Measurements from ENCODE around the gene ATG12. TPM values are rescaled to one million over a fixed set of nuclear protein-coding genes. Genes with fewer than 3 reads are reported as not detected.
A peak's percentile ranks its signal among the peaks of the same experiment; 100 is the strongest.

ATG12 gene
- total and polyA plus RNA-seq, 2 of the 13 experiments (the other 11 are each of a cell fraction or from before 2014, with no cell fraction given), result 46.4 to 58.1 TPM

DNA sequence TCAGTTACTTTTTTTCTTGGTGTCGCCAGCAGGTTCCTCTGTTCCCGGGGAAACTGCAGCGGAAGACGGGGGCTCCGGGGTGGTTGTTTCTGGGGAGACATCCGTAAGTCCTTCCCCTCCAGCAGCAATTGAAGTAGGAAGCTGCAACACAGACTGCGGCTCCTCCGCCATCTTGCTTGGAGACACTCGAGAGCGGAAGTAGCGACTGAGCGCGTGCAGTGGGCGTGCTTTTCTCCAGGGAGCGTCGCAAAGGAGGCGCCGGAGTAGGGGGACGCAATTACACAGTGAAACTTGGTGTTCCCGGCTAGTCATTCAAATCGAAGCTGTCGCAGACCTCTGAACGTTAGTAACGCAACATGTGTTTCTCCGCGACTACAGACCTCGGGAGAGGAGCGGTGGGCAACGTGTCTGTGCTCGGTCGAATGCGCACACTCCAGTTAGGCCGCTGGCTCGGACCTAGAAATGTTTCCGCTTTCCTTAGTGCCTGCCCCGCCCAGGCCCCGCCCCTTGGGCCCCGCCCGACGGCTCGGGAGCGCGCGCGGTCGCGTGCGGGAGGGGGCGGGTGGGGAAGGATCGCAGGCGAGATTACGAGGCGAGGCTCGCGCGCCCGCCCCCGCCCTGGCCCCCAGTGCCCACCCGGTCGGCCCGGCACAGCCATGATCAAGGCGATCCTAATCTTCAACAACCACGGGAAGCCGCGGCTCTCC lies at the start of gene ATG12, which contains the start of gene AP3S1 (continued):
- TF ChIP-seq, protein P1, sequence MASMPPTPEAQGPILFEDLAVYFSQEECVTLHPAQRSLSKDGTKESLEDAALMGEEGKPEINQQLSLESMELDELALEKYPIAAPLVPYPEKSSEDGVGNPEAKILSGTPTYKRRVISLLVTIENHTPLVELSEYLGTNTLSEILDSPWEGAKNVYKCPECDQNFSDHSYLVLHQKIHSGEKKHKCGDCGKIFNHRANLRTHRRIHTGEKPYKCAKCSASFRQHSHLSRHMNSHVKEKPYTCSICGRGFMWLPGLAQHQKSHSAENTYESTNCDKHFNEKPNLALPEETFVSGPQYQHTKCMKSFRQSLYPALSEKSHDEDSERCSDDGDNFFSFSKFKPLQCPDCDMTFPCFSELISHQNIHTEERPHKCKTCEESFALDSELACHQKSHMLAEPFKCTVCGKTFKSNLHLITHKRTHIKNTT (CRISPR knock-in tag; IDR thresholded peaks at IDR 0.05), result no peak
- TF ChIP-seq, protein P2, sequence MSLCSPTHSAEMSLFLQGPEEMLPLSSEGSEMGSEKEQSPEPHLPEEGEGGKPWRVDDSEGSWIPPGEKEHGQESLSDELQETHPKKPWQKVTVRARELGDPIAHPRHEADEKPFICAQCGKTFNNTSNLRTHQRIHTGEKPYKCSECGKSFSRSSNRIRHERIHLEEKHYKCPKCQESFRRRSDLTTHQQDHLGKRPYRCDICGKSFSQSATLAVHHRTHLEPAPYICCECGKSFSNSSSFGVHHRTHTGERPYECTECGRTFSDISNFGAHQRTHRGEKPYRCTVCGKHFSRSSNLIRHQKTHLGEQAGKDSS (CRISPR knock-in tag; IDR thresholded peaks at IDR 0.05; ENCODE audit: borderline replicate concordance, low read depth), result no peak; the same call in 1 of the 2 replicates
- peak; percentile 86 for TF ChIP-seq ATF7-NPFF (CRISPR knock-in tag; IDR thresholded peaks at IDR 0.05; ENCODE audit: low read depth)
- TF ChIP-seq ZNF572 (CRISPR knock-in tag; IDR thresholded peaks at IDR 0.05), result no peak
- TF ChIP-seq KLF11 (CRISPR knock-in tag; IDR thresholded peaks at IDR 0.05), result peak; percentile 93
- no peak for TF ChIP-seq ZNF543 (CRISPR knock-in tag; IDR thresholded peaks at IDR 0.05)
- peak; percentile 91 for TF ChIP-seq SP4 (CRISPR knock-in tag; IDR thresholded peaks at IDR 0.05)
- no peak for TF ChIP-seq ZZZ3 (CRISPR knock-in tag; IDR thresholded peaks at IDR 0.05; ENCODE audit: borderline replicate concordance)
- peak; percentile 77; the same call in 1 of the 2 replicates for TF ChIP-seq NR2C2 (CRISPR knock-in tag; IDR thresholded peaks at IDR 0.05; ENCODE audit: borderline replicate concordance)
- no peak for TF ChIP-seq HNRNPUL1 (IDR thresholded peaks at IDR 0.05; ENCODE audit: low read depth, low read length)
- no peak for TF ChIP-seq ZFYVE20 (CRISPR knock-in tag; IDR thresholded peaks at IDR 0.05; ENCODE audit: borderline replicate concordance, low read depth)
- TF ChIP-seq ZNF841 (CRISPR knock-in tag; IDR thresholded peaks at IDR 0.05; ENCODE audit: borderline replicate concordance), result peak; percentile 90
- no peak for TF ChIP-seq HMGA1 (CRISPR knock-in tag; conservative IDR thresholded peaks at IDR 0.05)
- no peak for TF ChIP-seq ZNF562 (CRISPR knock-in tag; IDR thresholded peaks at IDR 0.05; ENCODE audit: borderline replicate concordance)
- TF ChIP-seq STAT6 (CRISPR knock-in tag; IDR thresholded peaks at IDR 0.05; ENCODE audit: borderline replicate concordance), result no peak; the same call in 1 of the 2 replicates
- TF ChIP-seq ZNF652 (CRISPR knock-in tag; IDR thresholded peaks at IDR 0.05; ENCODE audit: borderline replicate concordance, low read depth), result no peak
- TF ChIP-seq, protein P3, sequence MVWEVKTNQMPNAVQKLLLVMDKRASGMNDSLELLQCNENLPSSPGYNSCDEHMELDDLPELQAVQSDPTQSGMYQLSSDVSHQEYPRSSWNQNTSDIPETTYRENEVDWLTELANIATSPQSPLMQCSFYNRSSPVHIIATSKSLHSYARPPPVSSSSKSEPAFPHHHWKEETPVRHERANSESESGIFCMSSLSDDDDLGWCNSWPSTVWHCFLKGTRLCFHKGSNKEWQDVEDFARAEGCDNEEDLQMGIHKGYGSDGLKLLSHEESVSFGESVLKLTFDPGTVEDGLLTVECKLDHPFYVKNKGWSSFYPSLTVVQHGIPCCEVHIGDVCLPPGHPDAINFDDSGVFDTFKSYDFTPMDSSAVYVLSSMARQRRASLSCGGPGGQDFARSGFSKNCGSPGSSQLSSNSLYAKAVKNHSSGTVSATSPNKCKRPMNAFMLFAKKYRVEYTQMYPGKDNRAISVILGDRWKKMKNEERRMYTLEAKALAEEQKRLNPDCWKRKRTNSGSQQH (CRISPR knock-in tag; IDR thresholded peaks at IDR 0.05; ENCODE audit: low read depth), result no peak
- peak; percentile 59; the same call in 1 of the 2 replicates for TF ChIP-seq HOXA5 (CRISPR knock-in tag; IDR thresholded peaks at IDR 0.05)
- no peak; the same call in 1 of the 2 replicates for TF ChIP-seq AKAP8 (CRISPR knock-in tag; IDR thresholded peaks at IDR 0.05)
- TF ChIP-seq NFRKB (IDR thresholded peaks at IDR 0.05), result no peak; the same call in 1 of the 2 replicates
- TF ChIP-seq ZIK1 (CRISPR knock-in tag; IDR thresholded peaks at IDR 0.05; ENCODE audit: borderline replicate concordance, low read depth), result peak; percentile 97
- no peak for TF ChIP-seq SETDB1 (CRISPR knock-in tag; IDR thresholded peaks at IDR 0.05; ENCODE audit: borderline replicate concordance)
- TF ChIP-seq CREB1 (IDR thresholded peaks at IDR 0.05), result peak; percentile 67
- peak; percentile 65 for TF ChIP-seq CREB1 (CRISPR knock-in tag; IDR thresholded peaks at IDR 0.05)

All from HepG2 (cell line).